Heart right ventricle (tissue), 16 donors: ENCODE results near the gene TRAK1. TPM values are rescaled to one million over a fixed set of nuclear protein-coding genes. Genes with fewer than 3 reads are reported as not detected.
A peak's percentile ranks its signal among the peaks of the same experiment; 100 is the strongest.

Experiments used
- ATAC-seq, 8 donors: fragments of 200-7000 bp; cut with Tn5 transposase; one replicate each; pipeline ENCODE4 v1.9.1; 2020; ENCODE audit warnings: mild to moderate bottlenecking in 8 of 8, moderate library complexity in 8 of 8, moderate number of reproducible peaks in 1 of 8
- DNase-seq, 2 donors: peaks; one replicate each; pipeline ENCODE4 v3.0.0-alpha.2; 2020
- H3K27ac ChIP-seq, 10 donors: fragments of 200-600 bp; sonication (generic) in 2 of 10; one replicate each; pipeline versions ENCODE4 v1.5.0 to v1.8.0; 2020 to 2022; ENCODE audit warnings: mild to moderate bottlenecking in 3 of 10
- H3K27me3 ChIP-seq, 7 donors: fragments of 200-600 bp; one replicate each; pipeline ENCODE4 v1.8.0; 2021 to 2022; ENCODE audit warnings: mild to moderate bottlenecking in 2 of 7
- H3K36me3 ChIP-seq, 9 donors: fragments of 200-600 bp; sonication (generic) in 1 of 9; one replicate each; pipeline versions ENCODE4 v1.5.0 to v1.8.0; 2020 to 2022; ENCODE audit warnings: mild to moderate bottlenecking in 2 of 9
- H3K4me1 ChIP-seq, 9 donors: fragments of 200-600 bp; sonication (generic) in 1 of 9; one replicate each; pipeline versions ENCODE4 v1.5.0 to v1.8.0; 2020 to 2022; ENCODE audit warnings: mild to moderate bottlenecking in 4 of 9
- H3K4me3 ChIP-seq, 10 donors: fragments of 200-600 bp; sonication (generic) in 2 of 10; one replicate each; pipeline versions ENCODE4 v1.5.0 to v1.8.0; 2020 to 2022; ENCODE audit warnings: mild to moderate bottlenecking in 7 of 10, moderate library complexity in 2 of 10
- H3K9me3 ChIP-seq, 11 donors: fragments of 200-600 bp in 10 of 11; sonication (generic) in 2 of 11; one replicate each; pipeline versions ENCODE4 v1.5.0 to v1.8.0; 2013 to 2022; ENCODE audit warnings: mild to moderate bottlenecking in 2 of 11, control low read depth in 1 of 11, moderate library complexity in 1 of 11
- CTCF ChIP-seq, 9 donors: fragments of 200-600 bp; sonication (generic) in 2 of 9; IDR thresholded peaks; one replicate each; pipeline versions ENCODE4 v1.5.0 to v1.8.0; 2021 to 2022; ENCODE audit warnings: antibody characterized with exemption in 9 of 9, mild to moderate bottlenecking in 5 of 9, moderate library complexity in 1 of 9
- WGBS, 2 donors: extraction: QIAGEN DNeasy Blood & Tissue Kit; methylation state at CpG; one replicate each; pipeline ENCODE4 v1.1.7; 2013; ENCODE audit warnings: inconsistent platforms in 1 of 2; 5-methylcytosine and 5-hydroxymethylcytosine counted together
- intact Hi-C, 10 donors: fragments of 100-400 bp; cut with DNase I; formaldehyde crosslinking; loops; one replicate each; pipeline versions ENCODE4 v1.11.1 to v1.14.2; 2022
- polyA plus RNA-seq, 2 donors: library from polyadenylated mRNA; stranded (reverse); fragments of 200-250 nt; gene quantifications; one replicate each; pipeline ENCODE4 v1.2.3, GENCODE V29; 2013
- total RNA-seq, 10 donors: library from RNA; stranded (reverse); fragmentation: NEBNext Ultra II Directional in 3 of 10; extraction: Animal tissue kit (Norgen Biotek cat#: 25700) in 3 of 10; gene quantifications; one replicate each; pipeline versions ENCODE4 v1.2.1 to v1.2.4, GENCODE V29; 2021 to 2023
- donor health status: Arrhythmogenic right ventricular cardiomyopathy.
- donor health status: ischemic (EF 13 %, LVEDD 7.1; RV severe dilation, severe dysfunction).
- donor health status: healthy with polysubstance abuse.
- donor health status: DM: no; HTN: yes; CAD: no.
- donor health status: DM: no; HTN: no; CAD: no.
- donor health status: ischemic (EF 25% LVEDD 6.9; RV normal size, moderate dysfunction).
- donor health status: ischemic (EF 25% LVEDD 5.7; RV mildly dilated, moderate dysfunction).
- donor health status: healthy.
- donor health status: DM: yes; HTN: yes; CAD: no.
- donor health status: Ischemic cardiomyopathy.
- donor health status: ischemic (EF 35%, LVEDD 5.7; RV mildly dilated, moderate dysfunction).
- donor health status: nonischemic (EF 11% LVEDD 7.7; RV severe dilation, severe dysfunction).
- donor health status: DM: yes; HTN: yes; CAD: no.
- donor health status: PGD.
- donor health status: ischemic (EF 29% LVEDD 5.4; RV normal size, mild dysfunction).
- donor health status: nonischemic (EF 23%, LVEDD 6.1; RV moderate dilation, normal function).

Gene TRAK1
- total and polyA plus RNA-seq, 12 donors: 35.5 to 423 (median 303) TPM

- DNase-seq (no peak), ATAC-seq (peak in 5 of 8 donors; percentile 2 to 13 (median 6))
- intact Hi-C loops: loop anchor here (1.0 to 10.0 kb wide), 8 partner anchors 73 to 299 kb away; no protein-coding TSS in a partner anchor
- peaks cover 3 to 72% (median 45%) of the 10 kb centered on the region in 9 donors for H3K4me1 ChIP-seq
- peak in 2 of 9 donors; percentile 15 to 29 for TF ChIP-seq CTCF (IDR thresholded peaks at IDR 0.05)
- peaks cover 4 to 94% (median 27%) of the 10 kb centered on the region in 9 donors for H3K36me3 ChIP-seq
- peak overlapping the region in 1 of 10 donors; percentile 5 for H3K27ac ChIP-seq
- H3K27me3 ChIP-seq: no peaks in the 10 kb centered on the region
- no peaks in the 10 kb centered on the region for H3K9me3 ChIP-seq
- WGBS, 2 donors: 71 to 77% methylated on average over 4 of the region's 4 CpGs
- no peak overlapping the region for H3K4me3 ChIP-seq
Observed at GRCh38 chr3:42191443-42191747, 100.2 kb downstream of the TRAK1 start.

- ATAC-seq (no peak), DNase-seq (no peak)
- H3K36me3 ChIP-seq: peaks cover 5 to 95% (median 31%) of the 10 kb centered on the region in 9 donors
- intact Hi-C loops: loop anchor here (5.0 to 10.0 kb wide), 5 partner anchors 75 to 300 kb away; no protein-coding TSS in a partner anchor
- TF ChIP-seq CTCF (IDR thresholded peaks at IDR 0.05): no peak
- 90 to 93% methylated on average over 8 of the region's 8 CpGs for WGBS, 2 donors
- H3K27ac ChIP-seq: peak overlapping the region in 1 of 10 donors; percentile 37
- H3K4me1 ChIP-seq: peaks cover 3 to 65% (median 41%) of the 10 kb centered on the region in 9 donors
- H3K4me3 ChIP-seq: no peak overlapping the region
- H3K9me3 ChIP-seq: no peaks in the 10 kb centered on the region
- no peaks in the 10 kb centered on the region for H3K27me3 ChIP-seq
Observed at GRCh38 chr3:42192334-42193200, 101.4 kb downstream of the TRAK1 start.

GRCh38 chr3:42194943-42195510 lies 103.9 kb downstream of the TRAK1 start:
- no peak for ATAC-seq
- H3K4me3 ChIP-seq: no peak overlapping the region
- no peak for DNase-seq
- peaks cover 3 to 42% (median 20%) of the 10 kb centered on the region in 9 donors for H3K4me1 ChIP-seq
- TF ChIP-seq CTCF (IDR thresholded peaks at IDR 0.05): no peak
- peaks cover 5 to 96% (median 53%) of the 10 kb centered on the region in 9 donors for H3K36me3 ChIP-seq
- H3K27me3 ChIP-seq: no peaks in the 10 kb centered on the region
- WGBS, 2 donors: 89% methylated on average over 7 of the region's 7 CpGs
- H3K27ac ChIP-seq: no peak overlapping the region
- intact Hi-C loops: loop anchor here (5.0 to 10.0 kb wide), 5 partner anchors 78 to 303 kb away; no protein-coding TSS in a partner anchor
- no peaks in the 10 kb centered on the region for H3K9me3 ChIP-seq

- H3K36me3 ChIP-seq: peaks cover 5 to 99% (median 61%) of the 10 kb centered on the region in 9 donors
- intact Hi-C loops: loop anchor here in 6 of 10 donors (10.0 kb wide), 2 partner anchors 181 to 301 kb away; no protein-coding TSS in a partner anchor
- peak overlapping the region in 4 of 10 donors; percentile 0 to 33 (median 19) for H3K27ac ChIP-seq
Observed at GRCh38 chr3:42195879-42196330, 104.7 kb downstream of the TRAK1 start.

More at GRCh38 chr3:42195879-42196330, 104.7 kb downstream of the TRAK1 start:
- Histone ChIP-seq H3K4me3 (no peak overlapping the region), H3K27me3 (no peaks in the 10 kb centered on the region), H3K4me1 (peaks cover 3 to 33% (median 11%) of the 10 kb centered on the region in 9 donors), H3K9me3 (no peaks in the 10 kb centered on the region)
- no peak for TF ChIP-seq CTCF (IDR thresholded peaks at IDR 0.05)
- 68 to 72% methylated on average over 5 of the region's 5 CpGs for WGBS, 2 donors
- ATAC-seq (no peak), DNase-seq (no peak)
